ENCODE data around the gene TPM2. TPM values are rescaled to one million over a fixed set of nuclear protein-coding genes. Genes with fewer than 3 reads are reported as not detected.

TPM2 gene
- polyA plus RNA-seq, 1 experiment: 1,535 TPM

GRCh38 chr9:35686222-35687203, 3.2 kb downstream of the TPM2 start:
- Histone ChIP-seq H3K4me3 (ENCODE audit: low read depth, low read length) (peak overlapping the region; percentile 98), H3K9me3 (ENCODE audit: control insufficient read depth, insufficient read depth, low read length) (no peaks in the 10 kb centered on the region; the same call in 1 of the 2 replicates), H3K27ac (ENCODE audit: low read depth, low read length) (peak overlapping the region; percentile 31), H3K27me3 (ENCODE audit: control insufficient read depth, insufficient read depth, low read length) (no peaks in the 10 kb centered on the region)
- DNase-seq (ENCODE audit: low read depth, low spot score): no peak
- ChIA-PET POLR2A (interaction anchor here (0.5 to 9.1 kb wide), 9 partner anchors 9 to 55 kb away, joined by 3 to 101 read pairs (median 8); partner anchors contain the start of genes ARHGEF39, CA9, CCDC107 and CREB3), CTCF (interaction anchor here (0.9 to 6.4 kb wide), 4 partner anchors 10 to 49 kb away, joined by 3 to 43 read pairs (median 4); no protein-coding TSS in a partner anchor)
- no peak for TF ChIP-seq CTCF (IDR thresholded peaks at IDR 0.05; ENCODE audit: low read depth, low read length)

- ChIA-PET POLR2A (interaction anchor here (1.3 to 9.1 kb wide), 5 partner anchors 10 to 47 kb away, joined by 3 to 75 read pairs (median 15); partner anchors contain the start of genes ARHGEF39, CCDC107, CREB3 and RMRP), CTCF (interaction anchor here (6.4 kb wide), 1 partner anchor 11 kb away, joined by 43 read pairs; no protein-coding TSS in a partner anchor)
- no peaks in the 10 kb centered on the region; the same call in 1 of the 2 replicates for H3K9me3 ChIP-seq (ENCODE audit: control insufficient read depth, insufficient read depth, low read length)
- H3K4me3 ChIP-seq (ENCODE audit: low read depth, low read length): peak overlapping the region; percentile 37
- no peak for DNase-seq (ENCODE audit: low read depth, low spot score)
- TF ChIP-seq CTCF (IDR thresholded peaks at IDR 0.05; ENCODE audit: low read depth, low read length): no peak
- H3K27ac ChIP-seq (ENCODE audit: low read depth, low read length): peak overlapping the region; percentile 52
- H3K27me3 ChIP-seq (ENCODE audit: control insufficient read depth, insufficient read depth, low read length): no peaks in the 10 kb centered on the region
Measured at GRCh38 chr9:35685506-35685905, 4.2 kb downstream of the TPM2 start.

- ChIA-PET CTCF (interaction anchor here (6.4 kb wide), 1 partner anchor 12 kb away, joined by 43 read pairs; no protein-coding TSS in a partner anchor), POLR2A (interaction anchor here (1.2 to 9.1 kb wide), 5 partner anchors 9 to 48 kb away, joined by 3 to 75 read pairs (median 15); partner anchors contain the start of genes ARHGEF39, CCDC107, CREB3 and RMRP)
- H3K27me3 ChIP-seq (ENCODE audit: control insufficient read depth, insufficient read depth, low read length): no peaks in the 10 kb centered on the region
- no peak for TF ChIP-seq CTCF (IDR thresholded peaks at IDR 0.05; ENCODE audit: low read depth, low read length)
- H3K27ac ChIP-seq (ENCODE audit: low read depth, low read length): peak overlapping the region; percentile 52
- H3K4me3 ChIP-seq (ENCODE audit: low read depth, low read length): peak overlapping the region; percentile 37
- no peak for DNase-seq (ENCODE audit: low read depth, low spot score)
- no peaks in the 10 kb centered on the region; the same call in 1 of the 2 replicates for H3K9me3 ChIP-seq (ENCODE audit: control insufficient read depth, insufficient read depth, low read length)
Measured at GRCh38 chr9:35684921-35685320, 4.8 kb downstream of the TPM2 start.

GRCh38 chr9:35683323-35683722, 6.4 kb downstream of the TPM2 start:
- Histone ChIP-seq H3K9me3 (ENCODE audit: control insufficient read depth, insufficient read depth, low read length) (no peaks in the 10 kb centered on the region), H3K27me3 (ENCODE audit: control insufficient read depth, insufficient read depth, low read length) (no peaks in the 10 kb centered on the region), H3K27ac (ENCODE audit: low read depth, low read length) (no peak overlapping the region), H3K4me3 (ENCODE audit: low read depth, low read length) (no peak overlapping the region)
- TF ChIP-seq CTCF (IDR thresholded peaks at IDR 0.05; ENCODE audit: low read depth, low read length): no peak
- no peak for DNase-seq (ENCODE audit: low read depth, low spot score)
- ChIA-PET CTCF (interaction anchor here (1.1 to 6.4 kb wide), 2 partner anchors 13 to 18 kb away, joined by 4 to 43 read pairs; partner anchors contain the start of gene ARHGEF39), POLR2A (interaction anchor here (0.6 to 9.1 kb wide), 5 partner anchors 10 to 49 kb away, joined by 4 to 75 read pairs (median 4); partner anchors contain the start of genes CA9, CCDC107, CREB3 and RMRP)
